ENCODE results near the gene KLHL2. TPM values are rescaled to one million over a fixed set of nuclear protein-coding genes. Genes with fewer than 3 reads are reported as not detected.

KLHL2 gene
- total RNA-seq, 1 experiment from 2014 or later: 23.7 TPM

DNA sequence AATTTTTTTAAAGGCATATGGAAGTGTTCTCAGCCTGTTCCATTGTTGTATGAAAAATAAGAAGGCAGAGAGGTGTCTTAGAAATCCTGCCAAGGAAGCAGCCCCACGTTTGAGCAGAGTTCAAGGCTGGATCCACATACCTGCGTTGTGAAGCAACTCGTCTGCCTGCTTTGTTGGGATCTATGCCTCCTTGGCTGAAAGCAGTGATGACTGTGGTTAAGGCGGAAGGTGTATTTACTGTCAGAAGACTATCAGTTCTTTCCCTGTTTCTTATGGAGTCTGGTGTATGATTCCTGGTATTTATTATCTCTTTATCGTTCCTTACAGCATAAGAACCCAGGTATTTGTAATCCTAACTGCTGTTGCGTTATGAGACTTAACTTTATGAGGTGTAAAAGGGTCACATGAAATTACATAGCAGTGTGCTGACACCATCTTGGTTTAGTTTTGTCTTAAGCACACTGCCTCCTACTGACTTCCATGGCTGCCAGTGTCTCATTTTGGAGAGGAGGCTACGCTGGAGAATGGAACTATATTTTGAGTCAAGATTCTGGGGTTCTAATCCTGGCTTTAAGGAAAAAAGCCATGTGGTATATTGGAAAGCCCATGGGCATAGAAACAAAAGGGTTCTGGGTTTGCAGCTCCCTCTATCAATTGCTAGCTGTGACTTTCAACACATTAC lies 117.0 kb downstream of the KLHL2 start:
- no peak overlapping the region for H3K27ac ChIP-seq (ENCODE audit: low read depth, low read length, poor library complexity, severe bottlenecking)
- no peak for TF ChIP-seq EZH2 (IDR thresholded peaks at IDR 0.05; ENCODE audit: borderline replicate concordance, low read depth, low read length, poor library complexity, severe bottlenecking)
- TF ChIP-seq, protein P1, sequence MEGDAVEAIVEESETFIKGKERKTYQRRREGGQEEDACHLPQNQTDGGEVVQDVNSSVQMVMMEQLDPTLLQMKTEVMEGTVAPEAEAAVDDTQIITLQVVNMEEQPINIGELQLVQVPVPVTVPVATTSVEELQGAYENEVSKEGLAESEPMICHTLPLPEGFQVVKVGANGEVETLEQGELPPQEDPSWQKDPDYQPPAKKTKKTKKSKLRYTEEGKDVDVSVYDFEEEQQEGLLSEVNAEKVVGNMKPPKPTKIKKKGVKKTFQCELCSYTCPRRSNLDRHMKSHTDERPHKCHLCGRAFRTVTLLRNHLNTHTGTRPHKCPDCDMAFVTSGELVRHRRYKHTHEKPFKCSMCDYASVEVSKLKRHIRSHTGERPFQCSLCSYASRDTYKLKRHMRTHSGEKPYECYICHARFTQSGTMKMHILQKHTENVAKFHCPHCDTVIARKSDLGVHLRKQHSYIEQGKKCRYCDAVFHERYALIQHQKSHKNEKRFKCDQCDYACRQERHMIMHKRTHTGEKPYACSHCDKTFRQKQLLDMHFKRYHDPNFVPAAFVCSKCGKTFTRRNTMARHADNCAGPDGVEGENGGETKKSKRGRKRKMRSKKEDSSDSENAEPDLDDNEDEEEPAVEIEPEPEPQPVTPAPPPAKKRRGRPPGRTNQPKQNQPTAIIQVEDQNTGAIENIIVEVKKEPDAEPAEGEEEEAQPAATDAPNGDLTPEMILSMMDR (conservative IDR thresholded peaks at IDR 0.05; ENCODE audit: low read depth, low read length): no peak
- no peak for DNase-seq (ENCODE audit: low spot score)
- no peaks in the 10 kb centered on the region for H3K36me3 ChIP-seq (ENCODE audit: insufficient read depth, low read length, poor library complexity, severe bottlenecking)
- CTCF ChIA-PET: no interaction called here
- H3K4me1 ChIP-seq (ENCODE audit: insufficient read depth, low read length, poor library complexity, severe bottlenecking): peaks cover 4% of the 10 kb centered on the region
- POLR2A ChIA-PET (ENCODE audit: low non-redundant PET): no interaction called here
- intact Hi-C loops (cut with micrococcal nuclease; ENCODE audit: unreplicated experiment): no loop called here
- no TSS peak for BruUV-seq (replicated peaks)
- no peak overlapping the region for H3K4me3 ChIP-seq (ENCODE audit: low read depth, low read length, poor library complexity, severe bottlenecking)
- peaks cover 7% of the 10 kb centered on the region for H3K9me3 ChIP-seq (ENCODE audit: low read depth, low read length, poor library complexity, severe bottlenecking)
- no peaks in the 10 kb centered on the region for H3K27me3 ChIP-seq (replicated peaks; ENCODE audit: insufficient read depth, low read depth, low read length, poor library complexity)

DNA sequence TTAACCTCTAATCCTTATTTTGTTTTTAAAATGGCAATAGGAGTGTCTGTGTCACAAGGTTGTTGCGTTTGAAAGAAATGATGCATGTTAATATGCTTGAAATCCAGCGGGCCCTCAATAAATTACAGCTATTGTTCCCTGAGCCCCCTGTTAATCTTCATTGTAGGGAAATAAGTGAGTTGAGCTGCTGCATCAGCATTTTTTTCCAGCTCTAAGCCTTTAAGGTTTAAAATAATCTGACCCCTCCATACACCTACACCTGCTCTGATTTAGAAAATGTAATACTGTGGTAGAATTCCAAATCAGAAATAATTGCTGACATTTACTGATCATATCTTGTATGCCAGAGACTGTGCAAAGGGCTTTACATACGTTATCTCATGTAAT lies 117.5 kb downstream of the KLHL2 start:
- H3K36me3 ChIP-seq (ENCODE audit: insufficient read depth, low read length, poor library complexity, severe bottlenecking): peaks cover under 1% of the 10 kb centered on the region
- TF ChIP-seq, protein P1 (conservative IDR thresholded peaks at IDR 0.05; ENCODE audit: low read depth, low read length): no peak
- no peak for TF ChIP-seq EZH2 (IDR thresholded peaks at IDR 0.05; ENCODE audit: borderline replicate concordance, low read depth, low read length, poor library complexity, severe bottlenecking)
- H3K4me3 ChIP-seq (ENCODE audit: low read depth, low read length, poor library complexity, severe bottlenecking): no peak overlapping the region
- DNase-seq (ENCODE audit: low spot score): no peak
- no peaks in the 10 kb centered on the region for H3K27me3 ChIP-seq (replicated peaks; ENCODE audit: insufficient read depth, low read depth, low read length, poor library complexity)
- peaks cover 4% of the 10 kb centered on the region for H3K4me1 ChIP-seq (ENCODE audit: insufficient read depth, low read length, poor library complexity, severe bottlenecking)
- intact Hi-C loops (cut with micrococcal nuclease; ENCODE audit: unreplicated experiment): loop anchor here (5.0 kb wide), 1 partner anchor 193 kb away; no protein-coding TSS in a partner anchor
- H3K9me3 ChIP-seq (ENCODE audit: low read depth, low read length, poor library complexity, severe bottlenecking): peaks cover 7% of the 10 kb centered on the region
- BruUV-seq (replicated peaks): no TSS peak
- H3K27ac ChIP-seq (ENCODE audit: low read depth, low read length, poor library complexity, severe bottlenecking): no peak overlapping the region
- ChIA-PET CTCF (no interaction called here), POLR2A (ENCODE audit: low non-redundant PET) (no interaction called here)

DNA sequence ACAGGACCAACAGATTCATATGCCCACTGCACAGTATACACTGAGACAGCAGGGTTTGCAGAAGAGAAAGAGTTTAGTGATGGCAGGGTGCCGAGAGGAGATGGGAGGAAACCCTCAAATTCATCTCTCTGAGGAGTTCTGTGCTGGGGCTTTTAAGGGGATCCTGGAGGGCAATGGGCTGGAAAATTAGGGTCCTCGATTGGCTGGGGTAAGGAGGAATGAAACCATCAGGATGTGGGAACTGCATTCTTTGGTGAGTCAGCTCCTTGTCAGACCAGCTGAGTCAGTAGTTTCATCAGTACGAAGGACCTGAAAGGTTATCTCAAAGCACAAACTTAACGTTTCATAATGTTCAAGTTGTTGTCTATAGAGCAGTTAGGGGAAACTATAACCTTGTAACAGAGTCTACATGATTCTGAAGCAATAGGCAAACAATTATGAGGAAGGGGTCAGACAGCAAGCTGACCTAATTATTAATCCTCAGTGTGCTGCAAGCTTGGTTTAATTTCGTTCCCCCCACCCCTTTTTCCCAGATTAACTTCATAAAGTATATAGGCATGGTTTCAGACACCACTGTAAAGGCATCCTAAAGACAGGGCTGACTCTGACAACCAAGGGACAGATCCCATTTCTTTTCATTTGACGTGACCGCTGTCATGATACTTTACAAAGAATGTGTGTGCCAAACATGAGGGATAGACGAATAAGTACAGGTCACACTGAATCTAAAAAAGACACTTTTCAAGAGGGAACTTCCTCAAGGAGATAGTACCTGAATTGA lies 118.6 kb downstream of the KLHL2 start:
- DNase-seq (ENCODE audit: low spot score): peak; percentile 18
- Histone ChIP-seq H3K36me3 (ENCODE audit: insufficient read depth, low read length, poor library complexity, severe bottlenecking) (peaks cover 11% of the 10 kb centered on the region), H3K27ac (ENCODE audit: low read depth, low read length, poor library complexity, severe bottlenecking) (no peak overlapping the region), H3K4me3 (ENCODE audit: low read depth, low read length, poor library complexity, severe bottlenecking) (peak overlapping the region; percentile 71), H3K27me3 (replicated peaks; ENCODE audit: insufficient read depth, low read depth, low read length, poor library complexity) (no peaks in the 10 kb centered on the region), H3K9me3 (ENCODE audit: low read depth, low read length, poor library complexity, severe bottlenecking) (peaks cover 7% of the 10 kb centered on the region), H3K4me1 (ENCODE audit: insufficient read depth, low read length, poor library complexity, severe bottlenecking) (peaks cover 4% of the 10 kb centered on the region)
- ChIA-PET POLR2A (ENCODE audit: low non-redundant PET) (no interaction called here), CTCF (no interaction called here)
- BruUV-seq (replicated peaks): no TSS peak
- no peak for TF ChIP-seq EZH2 (IDR thresholded peaks at IDR 0.05; ENCODE audit: borderline replicate concordance, low read depth, low read length, poor library complexity, severe bottlenecking)
- TF ChIP-seq, protein P1 (conservative IDR thresholded peaks at IDR 0.05; ENCODE audit: low read depth, low read length): no peak
- intact Hi-C loops (cut with micrococcal nuclease; ENCODE audit: unreplicated experiment): loop anchor here (5.0 kb wide), 1 partner anchor 194 kb away; no protein-coding TSS in a partner anchor
